ENCODE measurements around the gene KPTN.

DNA sequence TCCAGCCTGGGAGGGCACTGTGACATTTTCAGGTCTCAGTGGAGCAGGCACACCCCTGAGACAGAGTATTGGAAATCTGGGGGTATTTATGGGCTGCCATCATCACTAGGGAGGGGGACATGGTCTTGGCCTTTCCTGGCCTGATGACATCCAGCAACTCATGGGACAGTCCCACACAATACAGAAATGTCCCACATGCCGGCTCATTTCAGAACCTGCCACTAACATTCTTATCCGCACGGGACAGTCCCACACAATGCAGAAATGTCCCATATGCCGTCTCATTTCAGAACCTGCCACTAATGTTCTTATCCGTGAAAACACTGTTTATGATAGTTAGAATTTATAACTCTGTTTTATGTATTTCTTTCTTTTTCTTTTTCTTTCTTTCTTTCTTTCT lies 22.1 kb downstream of the KPTN start:
- TF ChIP-seq, protein P1, sequence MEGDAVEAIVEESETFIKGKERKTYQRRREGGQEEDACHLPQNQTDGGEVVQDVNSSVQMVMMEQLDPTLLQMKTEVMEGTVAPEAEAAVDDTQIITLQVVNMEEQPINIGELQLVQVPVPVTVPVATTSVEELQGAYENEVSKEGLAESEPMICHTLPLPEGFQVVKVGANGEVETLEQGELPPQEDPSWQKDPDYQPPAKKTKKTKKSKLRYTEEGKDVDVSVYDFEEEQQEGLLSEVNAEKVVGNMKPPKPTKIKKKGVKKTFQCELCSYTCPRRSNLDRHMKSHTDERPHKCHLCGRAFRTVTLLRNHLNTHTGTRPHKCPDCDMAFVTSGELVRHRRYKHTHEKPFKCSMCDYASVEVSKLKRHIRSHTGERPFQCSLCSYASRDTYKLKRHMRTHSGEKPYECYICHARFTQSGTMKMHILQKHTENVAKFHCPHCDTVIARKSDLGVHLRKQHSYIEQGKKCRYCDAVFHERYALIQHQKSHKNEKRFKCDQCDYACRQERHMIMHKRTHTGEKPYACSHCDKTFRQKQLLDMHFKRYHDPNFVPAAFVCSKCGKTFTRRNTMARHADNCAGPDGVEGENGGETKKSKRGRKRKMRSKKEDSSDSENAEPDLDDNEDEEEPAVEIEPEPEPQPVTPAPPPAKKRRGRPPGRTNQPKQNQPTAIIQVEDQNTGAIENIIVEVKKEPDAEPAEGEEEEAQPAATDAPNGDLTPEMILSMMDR (IDR thresholded peaks at IDR 0.05; ENCODE audit: poor library complexity) = no peak
- no peak for TF ChIP-seq EZH2 (IDR thresholded peaks at IDR 0.05; ENCODE audit: borderline replicate concordance)
- TF ChIP-seq EZH2phosphoT487 (IDR thresholded peaks at IDR 0.05; ENCODE audit: low read depth, severe bottlenecking, unreplicated experiment) = no peak

All from hepatocyte (in vitro differentiated cells).